IMR-90 (cell line): ENCODE data around the gene PTPN11.

Source experiments
- MAZ ChIP-seq: IDR thresholded peaks from 2 replicates; pipeline ENCODE4 v1.6.1; 2012; ENCODE audit warnings: low read depth, mild to moderate bottlenecking, low read length, improper control_type of control experiment, moderate library complexity, borderline replicate concordance
- MXI1 ChIP-seq: IDR thresholded peaks from 2 replicates; pipeline ENCODE4 v1.6.1; 2012; ENCODE audit warnings: low read depth, mild to moderate bottlenecking, low read length, moderate library complexity, borderline replicate concordance
- RAD21 ChIP-seq: IDR thresholded peaks from 2 replicates; pipeline ENCODE4 v1.6.1; 2012; ENCODE audit warnings: low read length, improper control_type of control experiment
- SMC3 ChIP-seq: fragments of 150-350 bp; IDR thresholded peaks from 2 replicates; pipeline ENCODE4 v1.6.1; 2016; ENCODE audit warnings: low read depth, mild to moderate bottlenecking, antibody characterized with exemption, low read length, moderate library complexity
- TF ChIP-seq, protein P1 (sequence below): conservative IDR thresholded peaks from 2 replicates; pipeline ENCODE4 v1.5.1; 2012; ENCODE audit warnings: mild to moderate bottlenecking, low read depth, low read length, improper control_type of control experiment

DNA sequence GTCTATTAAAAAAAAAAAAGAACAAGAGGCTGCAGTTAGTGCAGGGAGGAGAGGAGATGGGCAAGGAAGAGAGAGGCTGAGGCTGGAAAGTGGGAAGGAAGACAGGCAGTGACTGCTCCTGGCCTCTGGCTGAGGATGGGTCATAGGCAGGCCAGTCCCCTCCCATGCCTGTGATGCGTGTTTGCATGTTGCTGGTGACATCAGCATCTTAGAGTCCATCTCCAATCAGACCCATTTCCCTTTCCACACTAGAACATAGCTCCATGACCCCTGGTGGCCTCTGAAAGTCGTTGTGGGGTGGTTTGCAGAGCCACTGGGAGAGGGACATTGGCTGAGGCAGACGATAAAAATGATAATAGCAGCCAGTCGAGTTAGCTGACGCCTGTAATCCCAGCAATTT lies 132.9 kb downstream of the PTPN11 start:
- TF ChIP-seq, protein P1, sequence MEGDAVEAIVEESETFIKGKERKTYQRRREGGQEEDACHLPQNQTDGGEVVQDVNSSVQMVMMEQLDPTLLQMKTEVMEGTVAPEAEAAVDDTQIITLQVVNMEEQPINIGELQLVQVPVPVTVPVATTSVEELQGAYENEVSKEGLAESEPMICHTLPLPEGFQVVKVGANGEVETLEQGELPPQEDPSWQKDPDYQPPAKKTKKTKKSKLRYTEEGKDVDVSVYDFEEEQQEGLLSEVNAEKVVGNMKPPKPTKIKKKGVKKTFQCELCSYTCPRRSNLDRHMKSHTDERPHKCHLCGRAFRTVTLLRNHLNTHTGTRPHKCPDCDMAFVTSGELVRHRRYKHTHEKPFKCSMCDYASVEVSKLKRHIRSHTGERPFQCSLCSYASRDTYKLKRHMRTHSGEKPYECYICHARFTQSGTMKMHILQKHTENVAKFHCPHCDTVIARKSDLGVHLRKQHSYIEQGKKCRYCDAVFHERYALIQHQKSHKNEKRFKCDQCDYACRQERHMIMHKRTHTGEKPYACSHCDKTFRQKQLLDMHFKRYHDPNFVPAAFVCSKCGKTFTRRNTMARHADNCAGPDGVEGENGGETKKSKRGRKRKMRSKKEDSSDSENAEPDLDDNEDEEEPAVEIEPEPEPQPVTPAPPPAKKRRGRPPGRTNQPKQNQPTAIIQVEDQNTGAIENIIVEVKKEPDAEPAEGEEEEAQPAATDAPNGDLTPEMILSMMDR: no peak
- TF ChIP-seq MAZ (no peak), RAD21 (no peak), MXI1 (no peak), SMC3 (no peak)
